Psoas muscle (tissue), 8 donors: Measurements from ENCODE around the gene SLC41A3. TPM values are rescaled to one million over a fixed set of nuclear protein-coding genes. Genes with fewer than 3 reads are reported as not detected.

ENCODE experiments used
- ATAC-seq, 4 donors: fragments of 200-7000 bp; cut with Tn5 transposase; one replicate each; pipeline ENCODE4 v1.9.1; 2020; ENCODE audit warnings: moderate library complexity in 3 of 4, mild to moderate bottlenecking in 2 of 4
- DNase-seq, 2 donors: peaks; one replicate each; pipeline ENCODE4 v3.0.0-alpha.2; 2020
- H3K27ac ChIP-seq: fragments of 200-600 bp; one replicate; pipeline ENCODE4 v1.8.0; 2022
- H3K27me3 ChIP-seq, 3 donors: fragments of 200-600 bp in 1 of 3; one replicate each; pipeline versions ENCODE4 v1.6.1 to v1.8.0; 2013 to 2022; ENCODE audit warnings: low read length in 2 of 3, mild to moderate bottlenecking in 2 of 3, moderate library complexity in 1 of 3; ENCODE audit not compliant: insufficient read depth in 3 of 3
- H3K36me3 ChIP-seq, 2 donors: fragments of 200-600 bp in 1 of 2; one replicate each; pipeline versions ENCODE4 v1.6.1 to v1.8.0; 2013 to 2022; ENCODE audit warnings: low read depth in 1 of 2, mild to moderate bottlenecking in 1 of 2, moderate library complexity in 1 of 2; ENCODE audit not compliant: insufficient read depth in 1 of 2
- H3K4me1 ChIP-seq: fragments of 200-600 bp; one replicate; pipeline ENCODE4 v1.8.0; 2022
- H3K4me3 ChIP-seq: fragments of 200-600 bp; one replicate; pipeline ENCODE4 v1.8.0; 2022; ENCODE audit warnings: mild to moderate bottlenecking
- H3K9me3 ChIP-seq: fragments of 200-600 bp; one replicate; pipeline ENCODE4 v1.8.0; 2022
- CTCF ChIP-seq: fragments of 200-600 bp; IDR thresholded peaks from one replicate; pipeline ENCODE4 v1.8.0; 2022; ENCODE audit warnings: antibody characterized with exemption
- WGBS, 3 donors: extraction: QIAGEN DNeasy Blood & Tissue Kit; methylation state at CpG; one replicate each; pipeline versions ENCODE4 v1.1.6 to v1.1.7; 2013; 5-methylcytosine and 5-hydroxymethylcytosine counted together
- intact Hi-C, 2 donors: fragments of 100-400 bp; cut with DNase I; formaldehyde crosslinking; loops; one replicate each; pipeline versions ENCODE4 v1.11.0 to v1.14.2; 2022
- polyA plus RNA-seq, 3 donors: library from polyadenylated mRNA; stranded (reverse); fragments of 200-250 nt; gene quantifications; one replicate each; pipeline ENCODE4 v1.2.3, GENCODE V29; 2013
- total RNA-seq, 4 donors: library from RNA; stranded (reverse); fragmentation: NEBNext Ultra II Directional in 2 of 4; extraction: Animal tissue kit (Norgen Biotek cat#: 25700) in 2 of 4; gene quantifications; one replicate each; pipeline versions ENCODE4 v1.2.1 to v1.2.4, GENCODE V29; 2021 to 2023
- donor health status: healthy with polysubstance abuse.
- donor health status: DM: no; HTN: no; CAD: no; lungs with moderate emphysema.
- donor health status: Bipolar disorder and iron deficiency.
- donor health status: healthy.
- donor health status: DM: yes; HTN: yes; CAD: no.
- donor health status: DM: no; HTN: no; CAD: no.
- donor health status: DM: no; HTN: no; CAD: no.
- donor health status: DM: yes; HTN: yes; CAD: no.

The SLC41A3 gene
- total and polyA plus RNA-seq, 7 donors, result 28.7 to 58.9 (median 37.5) TPM

- ATAC-seq (no peak), DNase-seq (no peak)
- H3K36me3 ChIP-seq, result peaks cover 0 to 41% of the 10 kb centered on the region in 2 donors
- peaks cover 3% of the 10 kb centered on the region for H3K9me3 ChIP-seq
- no peaks in the 10 kb centered on the region for H3K27me3 ChIP-seq
- 85 to 87% (median 86%) methylated on average over 9 of the region's 9 CpGs for WGBS, 3 donors
- intact Hi-C loops, result no loop called here
- no peak for TF ChIP-seq CTCF
- no peak overlapping the region for H3K27ac ChIP-seq
- H3K4me1 ChIP-seq, result no peaks in the 10 kb centered on the region
- no peak overlapping the region for H3K4me3 ChIP-seq
Observed at GRCh38 chr3:126024049-126024854, 59.7 kb downstream of the SLC41A3 start.

GRCh38 chr3:126023390-126023789 is 60.5 kb downstream of the SLC41A3 start:
- intact Hi-C loops, result no loop called here
- ATAC-seq, result no peak
- Histone ChIP-seq H3K36me3 (peaks cover 0 to 41% of the 10 kb centered on the region in 2 donors), H3K9me3 (peaks cover 3% of the 10 kb centered on the region), H3K4me3 (no peak overlapping the region), H3K4me1 (no peaks in the 10 kb centered on the region), H3K27ac (no peak overlapping the region), H3K27me3 (no peaks in the 10 kb centered on the region)
- no peak for TF ChIP-seq CTCF
- WGBS, 3 donors, result 73 to 81% (median 74%) methylated on average over 10 of the region's 10 CpGs
- no peak for DNase-seq

- no peaks in the 10 kb centered on the region for H3K27me3 ChIP-seq
- H3K36me3 ChIP-seq, result peaks cover 0 to 41% of the 10 kb centered on the region in 2 donors
- intact Hi-C loops, result no loop called here
- WGBS, 3 donors, result 82 to 90% (median 89%) methylated on average over 10 of the region's 10 CpGs
- no peak for ATAC-seq
- no peaks in the 10 kb centered on the region for H3K4me1 ChIP-seq
- H3K27ac ChIP-seq, result no peak overlapping the region
- TF ChIP-seq CTCF, result no peak
- no peak for DNase-seq
- H3K4me3 ChIP-seq, result no peak overlapping the region
- no peaks in the 10 kb centered on the region for H3K9me3 ChIP-seq
Observed at GRCh38 chr3:126022741-126023359, 61.1 kb downstream of the SLC41A3 start.

- H3K27ac ChIP-seq, result no peak overlapping the region
- 93 to 100% (median 97%) methylated on average over 1 of the region's 1 CpG for WGBS, 3 donors
- H3K4me3 ChIP-seq, result no peak overlapping the region
- no peak for ATAC-seq
- no peak for TF ChIP-seq CTCF
- H3K27me3 ChIP-seq, result no peaks in the 10 kb centered on the region
- no peak for DNase-seq
- peaks cover 0 to 42% of the 10 kb centered on the region in 2 donors for H3K36me3 ChIP-seq
- intact Hi-C loops, result no loop called here
- no peaks in the 10 kb centered on the region for H3K9me3 ChIP-seq
- no peaks in the 10 kb centered on the region for H3K4me1 ChIP-seq
Observed at GRCh38 chr3:126021702-126022101, 62.2 kb downstream of the SLC41A3 start.
